Liver (tissue), 9 donors: ENCODE measurements around the gene BNC2. TPM values are rescaled to one million over a fixed set of nuclear protein-coding genes. Genes with fewer than 3 reads are reported as not detected.

Experiments
- DNase-seq: peaks from one replicate; pipeline ENCODE4 v3.0.0-alpha.2; 2017; ENCODE audit warnings: low spot score
- H3K27ac ChIP-seq, 2 donors: one replicate each; pipeline ENCODE4 v1.7.0; 2013; ENCODE audit warnings: inconsistent platforms in 2 of 2, low read length in 2 of 2, control low read depth in 1 of 2, low read depth in 1 of 2, mild to moderate bottlenecking in 1 of 2
- H3K27me3 ChIP-seq, 4 donors: one replicate each; pipeline versions ENCODE4 v1.6.1 to v1.7.0; 2013; ENCODE audit warnings: low read length in 3 of 4, inconsistent platforms in 1 of 4, mild to moderate bottlenecking in 1 of 4, moderate library complexity in 1 of 4; ENCODE audit not compliant: control insufficient read depth in 4 of 4, insufficient read depth in 4 of 4
- H3K36me3 ChIP-seq, 4 donors: one replicate each; pipeline versions ENCODE4 v1.6.1 to v1.7.0; 2013; ENCODE audit warnings: low read length in 3 of 4, mild to moderate bottlenecking in 3 of 4, low read depth in 1 of 4, moderate library complexity in 1 of 4; ENCODE audit not compliant: control insufficient read depth in 4 of 4, insufficient read depth in 3 of 4
- H3K4me1 ChIP-seq, 4 donors: one replicate each; pipeline versions ENCODE4 v1.6.1 to v1.7.0; 2013; ENCODE audit warnings: low read length in 3 of 4, mild to moderate bottlenecking in 3 of 4, moderate library complexity in 1 of 4; ENCODE audit not compliant: control insufficient read depth in 4 of 4, insufficient read depth in 4 of 4
- H3K4me3 ChIP-seq, 3 donors: one replicate each; pipeline versions ENCODE4 v1.6.1 to v1.7.0; 2013; ENCODE audit warnings: low read length in 3 of 3, control low read depth in 1 of 3, low read depth in 1 of 3, mild to moderate bottlenecking in 1 of 3
- H3K9ac ChIP-seq, 2 donors: one replicate each; pipeline ENCODE4 v1.7.0; 2013; ENCODE audit warnings: low read length in 2 of 2, mild to moderate bottlenecking in 2 of 2, moderate library complexity in 2 of 2, control low read depth in 1 of 2, low read depth in 1 of 2
- H3K9me3 ChIP-seq, 4 donors: one replicate each; pipeline versions ENCODE4 v1.6.1 to v1.7.0; 2013; ENCODE audit warnings: low read length in 3 of 4; ENCODE audit not compliant: control insufficient read depth in 4 of 4
- ATF3 ChIP-seq: IDR thresholded peaks from 2 replicates; pipeline ENCODE4 v1.6.1; 2016; ENCODE audit warnings: antibody characterized with exemption
- CTCF ChIP-seq: fragments of 150-350 bp; IDR thresholded peaks from 2 replicates; pipeline ENCODE4 v1.5.1; 2017; ENCODE audit warnings: improper control_type of control experiment, low read depth, low read length; ENCODE audit not compliant: missing input control
- EGR1 ChIP-seq, 2 donors: IDR thresholded peaks; 2 replicates each; pipeline ENCODE4 v1.6.1; 2016 to 2018; ENCODE audit warnings: antibody characterized with exemption in 2 of 2, low read depth in 2 of 2
- FOXA1 ChIP-seq: IDR thresholded peaks from 2 replicates; pipeline ENCODE4 v1.6.1; 2016; ENCODE audit warnings: antibody characterized with exemption
- FOXA2 ChIP-seq: IDR thresholded peaks from 2 replicates; pipeline ENCODE4 v1.6.1; 2016; ENCODE audit warnings: antibody characterized with exemption
- GABPA ChIP-seq, 2 donors: IDR thresholded peaks in 1 of 2; conservative IDR thresholded peaks in 1 of 2; 2 replicates each; pipeline ENCODE4 v1.6.1; 2016; ENCODE audit warnings: antibody characterized with exemption in 2 of 2, mild to moderate bottlenecking in 1 of 2, moderate library complexity in 1 of 2
- HNF4A ChIP-seq, 2 donors: conservative IDR thresholded peaks; 2 replicates each; pipeline ENCODE4 v1.6.1; 2016; ENCODE audit warnings: antibody characterized with exemption in 2 of 2, mild to moderate bottlenecking in 2 of 2
- HNF4G ChIP-seq: IDR thresholded peaks from 2 replicates; pipeline ENCODE4 v1.6.1; 2016; ENCODE audit warnings: antibody characterized with exemption
- JUND ChIP-seq, 2 donors: IDR thresholded peaks; 2 replicates each; pipeline ENCODE4 v1.6.1; 2016; ENCODE audit warnings: antibody characterized with exemption in 2 of 2
- MAX ChIP-seq: IDR thresholded peaks from 2 replicates; pipeline ENCODE4 v1.6.1; 2016; ENCODE audit warnings: antibody characterized with exemption
- NR2F2 ChIP-seq: IDR thresholded peaks from 2 replicates; pipeline ENCODE4 v1.6.1; 2016; ENCODE audit warnings: antibody characterized with exemption
- RAD21 ChIP-seq, 2 donors: IDR thresholded peaks; 2 replicates each; pipeline ENCODE4 v1.6.1; 2016; ENCODE audit warnings: antibody characterized with exemption in 2 of 2, mild to moderate bottlenecking in 2 of 2
- REST ChIP-seq: IDR thresholded peaks from 2 replicates; pipeline ENCODE4 v1.6.1; 2016; ENCODE audit warnings: antibody characterized with exemption, mild to moderate bottlenecking
- RXRA ChIP-seq, 2 donors: IDR thresholded peaks; 2 replicates each; pipeline ENCODE4 v1.6.1; 2017 to 2018; ENCODE audit warnings: antibody characterized with exemption in 2 of 2, mild to moderate bottlenecking in 1 of 2
- SP1 ChIP-seq: IDR thresholded peaks from 2 replicates; pipeline ENCODE4 v1.6.1; 2018; ENCODE audit warnings: antibody characterized with exemption, mild to moderate bottlenecking
- TAF1 ChIP-seq: conservative IDR thresholded peaks from 2 replicates; pipeline ENCODE4 v1.6.1; 2016; ENCODE audit warnings: antibody characterized with exemption, mild to moderate bottlenecking
- YY1 ChIP-seq: IDR thresholded peaks from 2 replicates; pipeline ENCODE4 v1.6.1; 2016; ENCODE audit warnings: antibody characterized with exemption, mild to moderate bottlenecking
- ZBTB33 ChIP-seq: IDR thresholded peaks from 2 replicates; pipeline ENCODE4 v1.6.1; 2016; ENCODE audit warnings: antibody characterized with exemption
- WGBS: extraction: QIAGEN DNeasy Blood & Tissue Kit; methylation state at CpG from one replicate; pipeline ENCODE4 v1.1.7; 2013; 5-methylcytosine and 5-hydroxymethylcytosine counted together
- polyA plus RNA-seq, 2 donors: library from polyadenylated mRNA; stranded (reverse) in 1 of 2; unstranded in 1 of 2; fragments of 200-250 nt in 1 of 2; fragments of >200 nt in 1 of 2; fragmentation: Nextera tagmentation in 1 of 2; extraction: Ambion mirVana in 1 of 2; gene quantifications; one replicate each; pipeline versions ENCODE4 v1.2.1 to v1.2.3, GENCODE V29; 2013 to 2015
- total RNA-seq, 2 donors: library from RNA; depleted of rRNA; stranded (reverse); fragments of >200 nt; gene quantifications; one replicate each; pipeline ENCODE4 v1.2.3, GENCODE V29; 2014
- donor health status: healthy.
- donor health status: healthy.
- donor health status: healthy.
- donor health status: healthy.
- donor health status: healthy.

Gene BNC2
- total and polyA plus RNA-seq, 4 donors: 0.07 to 0.67 (median 0.08) TPM

- 68% methylated on average over 10 of the region's 10 CpGs for WGBS
- Histone ChIP-seq H3K36me3 (no peaks in the 10 kb centered on the region), H3K4me3 (no peak overlapping the region), H3K9me3 (peaks cover 0 to 2% (median 0%) of the 10 kb centered on the region in 4 donors), H3K4me1 (no peaks in the 10 kb centered on the region), H3K27ac (no peak overlapping the region), H3K27me3 (peaks cover 0 to 8% (median 0%) of the 10 kb centered on the region in 4 donors), H3K9ac (no peak overlapping the region)
- DNase-seq: no peak
- no peak for TF ChIP-seq ZBTB33
- no peak for TF ChIP-seq FOXA2
- TF ChIP-seq EGR1 (IDR thresholded peaks at IDR 0.05; ENCODE audit: low read depth in 2 of 2): no peak
- TF ChIP-seq JUND (IDR thresholded peaks at IDR 0.05): no peak
- TF ChIP-seq YY1: no peak
- TF ChIP-seq REST: no peak
- TF ChIP-seq FOXA1: no peak
- TF ChIP-seq GABPA (IDR thresholded peaks at IDR 0.05 in 1 of 2, conservative IDR thresholded peaks at IDR 0.05 in 1 of 2): no peak
- TF ChIP-seq HNF4A (conservative IDR thresholded peaks at IDR 0.05): no peak
- no peak for TF ChIP-seq RXRA (IDR thresholded peaks at IDR 0.05)
- no peak for TF ChIP-seq RAD21 (IDR thresholded peaks at IDR 0.05)
- TF ChIP-seq ATF3: no peak
- no peak for TF ChIP-seq MAX
- TF ChIP-seq HNF4G: no peak
- no peak for TF ChIP-seq CTCF
- no peak for TF ChIP-seq TAF1
- no peak for TF ChIP-seq SP1
- TF ChIP-seq NR2F2: no peak
Measured at GRCh38 chr9:16801871-16802466, 68.5 kb downstream of the BNC2 start.
